ENCODE results near the gene MAG. TPM values are rescaled to one million over a fixed set of nuclear protein-coding genes. Genes with fewer than 3 reads are reported as not detected.

MAG gene
- total RNA-seq, 1 experiment from 2014 or later: 13.4 TPM

DNA sequence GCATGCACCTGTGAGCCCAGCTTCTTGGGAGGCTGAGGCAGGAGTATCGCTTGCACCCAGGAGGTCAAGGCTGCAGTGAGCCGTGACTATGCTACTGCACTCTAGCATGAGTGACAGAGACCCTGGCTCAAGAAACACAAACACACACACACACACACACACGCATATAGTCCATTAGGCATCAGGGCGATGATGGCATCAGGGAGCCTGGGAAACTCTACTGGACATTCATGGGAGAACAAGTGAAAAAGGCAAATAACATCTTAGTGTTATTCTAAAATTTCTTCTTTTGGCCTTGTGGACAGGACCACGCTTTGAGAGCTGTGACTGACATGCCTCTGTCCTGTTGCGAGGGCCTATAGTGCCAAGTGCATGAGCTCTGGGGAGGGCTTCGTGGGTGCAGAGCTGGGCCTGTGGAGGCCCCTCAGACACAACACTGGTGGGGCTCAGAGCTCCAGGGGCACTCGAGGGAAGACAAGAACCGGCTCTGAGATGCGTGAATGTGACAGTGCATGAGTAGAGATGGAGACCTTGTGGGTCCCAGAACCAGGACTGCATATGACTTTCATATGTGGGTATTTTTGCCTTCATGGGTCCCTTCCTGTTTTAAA, 31.2 kb upstream of the MAG start:
- Histone ChIP-seq H3K9me3 (ENCODE audit: insufficient read depth, low read depth) (no peaks in the 10 kb centered on the region), H3K4me1 (replicated peaks; ENCODE audit: insufficient read depth) (no peaks in the 10 kb centered on the region), H4K20me1 (ENCODE audit: insufficient read depth) (peaks cover 23% of the 10 kb centered on the region), H3K79me2 (ENCODE audit: low read depth) (peaks cover 9% of the 10 kb centered on the region; the same call in 1 of the 2 replicates), H3K4me2 (no peak overlapping the region), H3K27me3 (ENCODE audit: insufficient read depth, low read depth) (no peaks in the 10 kb centered on the region), H2AFZ (no peak overlapping the region), H3K36me3 (ENCODE audit: low read depth) (peaks cover 12% of the 10 kb centered on the region), H3K4me3 (no peak overlapping the region), H3K9me2 (ENCODE audit: insufficient read depth) (no peaks in the 10 kb centered on the region), H3F3A (ENCODE audit: insufficient read depth, low read depth) (peaks cover 75% of the 10 kb centered on the region), H3K27ac (no peak overlapping the region)
- BruUV-seq (replicated peaks): no TSS peak
- intact Hi-C loops (cut with micrococcal nuclease; ENCODE audit: unreplicated experiment): no loop called here
- ChIA-PET CTCF (interaction anchor here (0.6 to 0.7 kb wide), 2 partner anchors 9 to 118 kb away, joined by 3 to 7 read pairs; partner anchors contain the start of gene FXYD7), POLR2A (ENCODE audit: unreplicated experiment) (no interaction called here)
- TF ChIP-seq EZH2 (IDR thresholded peaks at IDR 0.05; ENCODE audit: low read depth) (no peak), CTCF (conservative IDR thresholded peaks at IDR 0.05) (no peak)
- DNase-seq: no peak

DNA sequence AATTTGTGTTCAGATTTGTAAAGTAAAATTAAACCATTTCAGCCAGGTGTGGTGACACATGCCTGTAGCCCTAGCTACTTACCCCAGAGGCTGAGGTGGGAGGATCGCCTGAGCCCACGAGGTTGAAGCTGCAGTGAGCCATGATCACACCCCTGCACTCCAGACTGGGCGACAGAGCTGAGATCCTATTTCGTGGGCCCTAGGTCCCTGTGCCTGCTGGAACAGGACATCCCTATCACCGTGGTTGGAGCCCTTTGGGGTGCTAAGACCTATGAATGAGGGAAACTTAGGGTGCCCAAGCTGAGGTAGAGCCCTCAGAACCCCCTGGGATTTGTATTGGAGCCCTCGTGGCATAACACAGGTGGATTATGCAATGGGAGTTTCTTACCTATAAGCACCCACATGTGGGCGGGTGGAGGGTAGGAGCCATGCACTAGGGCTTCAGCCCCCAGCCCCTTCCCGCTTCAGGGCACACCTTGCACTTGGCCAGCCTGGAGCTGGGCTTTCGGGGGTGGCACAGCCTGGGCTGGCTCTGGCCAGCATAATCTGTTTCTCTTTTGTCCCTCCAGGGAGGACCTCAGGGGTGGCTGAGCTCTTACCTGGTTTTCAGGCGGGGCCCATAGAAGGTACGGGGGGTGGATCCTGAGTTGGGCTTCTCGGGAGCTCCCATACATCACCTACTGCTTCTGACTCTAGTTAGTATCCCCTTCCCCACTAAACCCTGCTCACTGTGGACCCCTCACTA, 30.4 kb upstream of the MAG start:
- Histone ChIP-seq H3K79me2 (ENCODE audit: low read depth) (peaks cover 8% of the 10 kb centered on the region; the same call in 1 of the 2 replicates), H3K4me1 (replicated peaks; ENCODE audit: insufficient read depth) (peaks cover 2% of the 10 kb centered on the region; the same call in 1 of the 2 replicates), H3K36me3 (ENCODE audit: low read depth) (peaks cover 7% of the 10 kb centered on the region; the same call in 1 of the 2 replicates), H4K20me1 (ENCODE audit: insufficient read depth) (peaks cover 21% of the 10 kb centered on the region), H3K4me3 (no peak overlapping the region), H3K27me3 (ENCODE audit: insufficient read depth, low read depth) (no peaks in the 10 kb centered on the region), H3K9me2 (ENCODE audit: insufficient read depth) (no peaks in the 10 kb centered on the region), H3K27ac (no peak overlapping the region), H3F3A (ENCODE audit: insufficient read depth, low read depth) (peaks cover 72% of the 10 kb centered on the region), H3K9me3 (ENCODE audit: insufficient read depth, low read depth) (no peaks in the 10 kb centered on the region), H2AFZ (no peak overlapping the region), H3K4me2 (no peak overlapping the region)
- DNase-seq: no peak
- BruUV-seq (replicated peaks): no TSS peak
- POLR2A ChIA-PET (ENCODE audit: unreplicated experiment): no interaction called here
- CTCF ChIA-PET: interaction anchor here (0.6 to 0.7 kb wide), 2 partner anchors 35 to 118 kb away, joined by 3 to 7 read pairs; partner anchors contain the start of gene FXYD7
- no peak for TF ChIP-seq CTCF (conservative IDR thresholded peaks at IDR 0.05)
- no peak for TF ChIP-seq EZH2 (IDR thresholded peaks at IDR 0.05; ENCODE audit: low read depth)
- intact Hi-C loops (cut with micrococcal nuclease; ENCODE audit: unreplicated experiment): no loop called here

- Histone ChIP-seq H2AFZ (no peak overlapping the region), H3K36me3 (ENCODE audit: low read depth) (0 out of 2 replicates have a peak, but pooled peaks cover 5% of the 10 kb centered on the region), H3F3A (ENCODE audit: insufficient read depth, low read depth) (peaks cover 65% of the 10 kb centered on the region), H3K9me3 (ENCODE audit: insufficient read depth, low read depth) (no peaks in the 10 kb centered on the region), H4K20me1 (ENCODE audit: insufficient read depth) (peaks cover 19% of the 10 kb centered on the region), H3K4me3 (no peak overlapping the region), H3K27ac (no peak overlapping the region), H3K79me2 (ENCODE audit: low read depth) (peaks cover 6% of the 10 kb centered on the region; the same call in 1 of the 2 replicates), H3K4me2 (no peak overlapping the region), H3K4me1 (replicated peaks; ENCODE audit: insufficient read depth) (peaks cover 7% of the 10 kb centered on the region; the same call in 1 of the 2 replicates), H3K27me3 (ENCODE audit: insufficient read depth, low read depth) (no peaks in the 10 kb centered on the region), H3K9me2 (ENCODE audit: insufficient read depth) (no peaks in the 10 kb centered on the region)
- DNase-seq: no peak
- POLR2A ChIA-PET (ENCODE audit: unreplicated experiment): no interaction called here
- TF ChIP-seq EZH2 (IDR thresholded peaks at IDR 0.05; ENCODE audit: low read depth) (no peak), CTCF (conservative IDR thresholded peaks at IDR 0.05) (no peak)
- CTCF ChIA-PET: interaction anchor here (0.7 kb wide), 1 partner anchor 36 kb away, joined by 3 read pairs; no protein-coding TSS in a partner anchor
- BruUV-seq (replicated peaks): no TSS peak
- intact Hi-C loops (cut with micrococcal nuclease; ENCODE audit: unreplicated experiment): no loop called here
These were observed 29.7 kb upstream of the MAG start for GRCh38 chr19:35262101-35262761.

Data from PC-9 (cell line).